Thymus (tissue), 11 donors: Measurements from ENCODE around the gene DICER1. TPM values are rescaled to one million over a fixed set of nuclear protein-coding genes. Genes with fewer than 3 reads are reported as not detected.

Source experiments
- DNase-seq, 9 donors: peaks; one replicate each; pipeline ENCODE4 v3.0.0-alpha.2; 2013; ENCODE audit warnings: low spot score in 9 of 9, low read depth in 6 of 9, missing footprints in 1 of 9
- H3K27ac ChIP-seq, 2 donors: one replicate each; pipeline ENCODE4 v1.5.1; 2013; ENCODE audit warnings: control low read depth in 1 of 2, low read depth in 1 of 2, low read length in 1 of 2, mild to moderate bottlenecking in 1 of 2, moderate library complexity in 1 of 2
- H3K27me3 ChIP-seq, 2 donors: one replicate each; pipeline ENCODE4 v1.5.1; 2013; ENCODE audit warnings: low read length in 1 of 2; ENCODE audit not compliant: control insufficient read depth in 2 of 2, insufficient read depth in 1 of 2
- H3K36me3 ChIP-seq, 2 donors: one replicate each; pipeline ENCODE4 v1.5.1; 2013; ENCODE audit warnings: low read length in 1 of 2, mild to moderate bottlenecking in 1 of 2, moderate library complexity in 1 of 2; ENCODE audit not compliant: control insufficient read depth in 2 of 2, insufficient read depth in 2 of 2
- H3K4me1 ChIP-seq, 2 donors: one replicate each; pipeline ENCODE4 v1.5.1; 2013; ENCODE audit warnings: low read length in 2 of 2; ENCODE audit not compliant: control insufficient read depth in 2 of 2, insufficient read depth in 2 of 2
- H3K4me3 ChIP-seq, 2 donors: one replicate each; pipeline ENCODE4 v1.5.1; 2013; ENCODE audit warnings: low read length in 2 of 2, control low read depth in 1 of 2, mild to moderate bottlenecking in 1 of 2
- H3K9me3 ChIP-seq, 2 donors: one replicate each; pipeline ENCODE4 v1.5.1; 2013; ENCODE audit warnings: low read length in 1 of 2, mild to moderate bottlenecking in 1 of 2; ENCODE audit not compliant: control insufficient read depth in 2 of 2, insufficient read depth in 1 of 2
- WGBS: extraction: QIAGEN DNeasy Blood & Tissue Kit; methylation state at CpG from one replicate; pipeline ENCODE4 v1.1.7; 2013; 5-methylcytosine and 5-hydroxymethylcytosine counted together
- polyA plus RNA-seq: library from polyadenylated mRNA; stranded (reverse); fragments of 200-250 nt; gene quantifications from one replicate; pipeline ENCODE4 v1.2.3, GENCODE V29; 2013
- total RNA-seq: library from RNA; stranded (reverse); fragments of 120-200 nt; gene quantifications from one replicate; pipeline ENCODE4 v1.2.4, GENCODE V29; 2013
- donor health status: healthy.

DICER1 gene
- total and polyA plus RNA-seq, 2 donors, result 14.8 to 33.3 TPM

GRCh38 chr14:95072310-95072905 is 84.9 kb downstream of the DICER1 start:
- Histone ChIP-seq H3K36me3 (no peaks in the 10 kb centered on the region), H3K27ac (no peak overlapping the region), H3K9me3 (no peaks in the 10 kb centered on the region), H3K4me3 (no peak overlapping the region), H3K4me1 (no peaks in the 10 kb centered on the region), H3K27me3 (no peaks in the 10 kb centered on the region)
- DNase-seq, result no peak
- 86% methylated on average over 8 of the region's 8 CpGs for whole genome bisulfite sequencing

GRCh38 chr14:95071649-95072280 is 85.6 kb downstream of the DICER1 start:
- Histone ChIP-seq H3K36me3 (no peaks in the 10 kb centered on the region), H3K27ac (no peak overlapping the region), H3K27me3 (no peaks in the 10 kb centered on the region), H3K4me3 (no peak overlapping the region), H3K4me1 (no peaks in the 10 kb centered on the region), H3K9me3 (no peaks in the 10 kb centered on the region)
- no peak for DNase-seq
- WGBS, result 91% methylated on average over 19 of the region's 19 CpGs

GRCh38 chr14:95070748-95071435 is 86.4 kb downstream of the DICER1 start:
- DNase-seq, result no peak
- WGBS, result 90% methylated on average over 11 of the region's 11 CpGs
- H3K4me1 ChIP-seq, result no peaks in the 10 kb centered on the region
- no peaks in the 10 kb centered on the region for H3K9me3 ChIP-seq
- no peak overlapping the region for H3K27ac ChIP-seq
- no peaks in the 10 kb centered on the region for H3K27me3 ChIP-seq
- H3K4me3 ChIP-seq, result no peak overlapping the region
- H3K36me3 ChIP-seq, result no peaks in the 10 kb centered on the region

- Histone ChIP-seq H3K36me3 (no peaks in the 10 kb centered on the region), H3K4me1 (no peaks in the 10 kb centered on the region), H3K27ac (no peak overlapping the region), H3K4me3 (no peak overlapping the region), H3K9me3 (no peaks in the 10 kb centered on the region), H3K27me3 (no peaks in the 10 kb centered on the region)
- DNase-seq, result no peak
- 89% methylated on average over 10 of the region's 10 CpGs for WGBS
Observed at GRCh38 chr14:95069547-95069946, 87.8 kb downstream of the DICER1 start.

- no peak overlapping the region for H3K4me3 ChIP-seq
- no peak for DNase-seq
- no peaks in the 10 kb centered on the region for H3K4me1 ChIP-seq
- no peak overlapping the region for H3K27ac ChIP-seq
- H3K36me3 ChIP-seq, result no peaks in the 10 kb centered on the region
- H3K9me3 ChIP-seq, result no peaks in the 10 kb centered on the region
- 74% methylated on average over 7 of the region's 7 CpGs for WGBS
- no peaks in the 10 kb centered on the region for H3K27me3 ChIP-seq
Observed at GRCh38 chr14:95069018-95069417, 88.3 kb downstream of the DICER1 start.

- Histone ChIP-seq H3K36me3 (no peaks in the 10 kb centered on the region), H3K27me3 (no peaks in the 10 kb centered on the region), H3K4me1 (no peaks in the 10 kb centered on the region), H3K9me3 (no peaks in the 10 kb centered on the region), H3K4me3 (no peak overlapping the region), H3K27ac (no peak overlapping the region)
- DNase-seq, result no peak
- 75% methylated on average over 8 of the region's 8 CpGs for WGBS
Observed at GRCh38 chr14:95068521-95068920, 88.8 kb downstream of the DICER1 start.

- no peak for DNase-seq
- 90% methylated on average over 10 of the region's 10 CpGs for WGBS
Observed at GRCh38 chr14:95068080-95068479, 89.2 kb downstream of the DICER1 start.

GRCh38 chr14:95067526-95067925 is 89.8 kb downstream of the DICER1 start:
- Histone ChIP-seq H3K27ac (no peak overlapping the region), H3K4me1 (no peaks in the 10 kb centered on the region), H3K27me3 (no peaks in the 10 kb centered on the region), H3K4me3 (no peak overlapping the region), H3K9me3 (no peaks in the 10 kb centered on the region), H3K36me3 (no peaks in the 10 kb centered on the region)
- WGBS, result 98% methylated on average over 4 of the region's 4 CpGs
- DNase-seq, result no peak

More at GRCh38 chr14:95068080-95068479, 89.2 kb downstream of the DICER1 start:
- no peaks in the 10 kb centered on the region for H3K27me3 ChIP-seq
- H3K27ac ChIP-seq, result no peak overlapping the region
- no peaks in the 10 kb centered on the region for H3K4me1 ChIP-seq
- no peaks in the 10 kb centered on the region for H3K9me3 ChIP-seq
- no peak overlapping the region for H3K4me3 ChIP-seq
- no peaks in the 10 kb centered on the region for H3K36me3 ChIP-seq

GRCh38 chr14:95066427-95066986 is 90.8 kb downstream of the DICER1 start:
- no peak overlapping the region for H3K27ac ChIP-seq
- no peak for DNase-seq
- no peaks in the 10 kb centered on the region for H3K4me1 ChIP-seq
- 98% methylated on average over 4 of the region's 4 CpGs for WGBS
- no peaks in the 10 kb centered on the region for H3K27me3 ChIP-seq
- no peak overlapping the region for H3K4me3 ChIP-seq
- H3K9me3 ChIP-seq, result no peaks in the 10 kb centered on the region
- no peaks in the 10 kb centered on the region for H3K36me3 ChIP-seq
